BJ (cell line): ENCODE measurements around the gene RAI1. TPM values are rescaled to one million over a fixed set of nuclear protein-coding genes. Genes with fewer than 3 reads are reported as not detected.
A peak's percentile ranks its signal among the peaks of the same experiment; 100 is the strongest.

Source experiments
- CTCF ChIA-PET: fragments of 350-600 bp; formaldehyde crosslinking; extraction: SDS; loops from one replicate; lab custom pipeline; 2021; ENCODE audit warnings: antibody characterized with exemption, inconsistent platforms; lab: Yijun Ruan, JAX
- POLR2A ChIA-PET: fragments of 300-600 bp; sonication (Branson Sonifier 250); formaldehyde crosslinking; extraction: SDS; loops from one replicate; lab custom pipeline; 2021; ENCODE audit warnings: antibody characterized with exemption; lab: Charles Lee
- DNase-seq: peaks from one replicate; pipeline ENCODE4 v3.0.0-alpha.2; 2011; ENCODE audit warnings: low read depth
- H3K27me3 ChIP-seq: 2 replicates; pipeline ENCODE4 v1.6.0; 2011; ENCODE audit warnings: low read length; ENCODE audit not compliant: control insufficient read depth, insufficient read depth
- H3K36me3 ChIP-seq: 2 replicates; pipeline ENCODE4 v1.5.1; 2011; ENCODE audit warnings: low read length; ENCODE audit not compliant: control insufficient read depth, insufficient read depth
- H3K4me3 ChIP-seq: 2 replicates; pipeline ENCODE4 v1.5.1; 2011; ENCODE audit warnings: low read depth, mild to moderate bottlenecking, control low read depth, low read length
- polyA plus RNA-seq: library from polyadenylated mRNA; depleted of rRNA; stranded (reverse); fragments of >200 nt; gene quantifications from 2 replicates; pipeline ENCODE4 v1.2.3, GENCODE V29; 2011
- TF ChIP-seq, protein P1 (sequence below): IDR thresholded peaks from 2 replicates; pipeline ENCODE4 v1.5.1; 2011; ENCODE audit warnings: low read depth, mild to moderate bottlenecking, control low read depth, inconsistent platforms, low read length, moderate library complexity; ENCODE audit not compliant: insufficient read depth

The RAI1 gene
- polyA plus RNA-seq, 1 experiment = 2.4 TPM

DNA sequence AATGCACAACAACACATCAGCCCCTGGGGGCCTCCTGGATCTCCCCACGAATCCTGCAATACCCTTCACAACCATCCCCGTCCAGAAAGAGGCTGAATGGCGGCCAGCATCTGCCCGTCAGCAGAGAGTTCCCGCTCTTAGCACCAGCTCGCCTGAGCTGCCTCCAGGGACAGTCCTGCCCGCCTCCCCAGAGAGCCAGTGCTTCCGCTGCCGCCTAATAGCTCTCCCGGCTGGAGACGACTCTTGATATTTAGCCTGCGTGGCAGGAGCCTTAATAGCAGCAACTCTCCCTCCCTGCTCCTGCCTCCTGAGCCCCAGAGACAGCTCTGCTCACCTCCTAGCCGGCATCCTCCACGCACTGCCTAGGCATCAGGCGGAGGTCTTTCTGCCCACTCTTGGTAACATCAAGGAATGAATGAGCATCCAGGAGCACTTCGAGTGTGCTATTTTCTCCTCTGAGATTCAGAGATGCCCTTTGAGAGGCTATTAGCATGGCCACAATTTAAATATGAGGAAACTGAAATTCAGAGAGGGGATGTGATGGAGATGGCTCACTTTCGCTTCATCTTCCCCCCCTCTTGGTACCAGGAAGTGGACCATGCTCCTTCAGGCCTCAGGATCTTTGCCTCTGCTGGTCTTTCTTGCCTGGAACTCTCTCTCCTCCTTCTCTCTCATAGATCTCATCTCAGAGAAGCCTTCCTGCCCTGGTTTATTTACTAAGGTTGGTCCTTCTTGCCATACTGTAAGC is 67.9 kb downstream of the RAI1 start:
- ChIA-PET CTCF (interaction anchor here (0.7 to 1.3 kb wide), 4 partner anchors 10 to 69 kb away, joined by 3 to 5 read pairs (median 3); no protein-coding TSS in a partner anchor), POLR2A (no interaction called here)
- Histone ChIP-seq H3K4me3 (no peak overlapping the region), H3K36me3 (peaks cover 1% of the 10 kb centered on the region), H3K27me3 (no peaks in the 10 kb centered on the region)
- DNase-seq = no peak
- TF ChIP-seq, protein P1, sequence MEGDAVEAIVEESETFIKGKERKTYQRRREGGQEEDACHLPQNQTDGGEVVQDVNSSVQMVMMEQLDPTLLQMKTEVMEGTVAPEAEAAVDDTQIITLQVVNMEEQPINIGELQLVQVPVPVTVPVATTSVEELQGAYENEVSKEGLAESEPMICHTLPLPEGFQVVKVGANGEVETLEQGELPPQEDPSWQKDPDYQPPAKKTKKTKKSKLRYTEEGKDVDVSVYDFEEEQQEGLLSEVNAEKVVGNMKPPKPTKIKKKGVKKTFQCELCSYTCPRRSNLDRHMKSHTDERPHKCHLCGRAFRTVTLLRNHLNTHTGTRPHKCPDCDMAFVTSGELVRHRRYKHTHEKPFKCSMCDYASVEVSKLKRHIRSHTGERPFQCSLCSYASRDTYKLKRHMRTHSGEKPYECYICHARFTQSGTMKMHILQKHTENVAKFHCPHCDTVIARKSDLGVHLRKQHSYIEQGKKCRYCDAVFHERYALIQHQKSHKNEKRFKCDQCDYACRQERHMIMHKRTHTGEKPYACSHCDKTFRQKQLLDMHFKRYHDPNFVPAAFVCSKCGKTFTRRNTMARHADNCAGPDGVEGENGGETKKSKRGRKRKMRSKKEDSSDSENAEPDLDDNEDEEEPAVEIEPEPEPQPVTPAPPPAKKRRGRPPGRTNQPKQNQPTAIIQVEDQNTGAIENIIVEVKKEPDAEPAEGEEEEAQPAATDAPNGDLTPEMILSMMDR = no peak

GRCh38 chr17:17749921-17750320 is 68.7 kb downstream of the RAI1 start:
- no peaks in the 10 kb centered on the region for H3K27me3 ChIP-seq
- no peak overlapping the region for H3K4me3 ChIP-seq
- no peak for DNase-seq
- ChIA-PET CTCF (interaction anchor here (0.7 to 1.3 kb wide), 3 partner anchors 9 to 69 kb away, joined by 3 to 5 read pairs (median 3); no protein-coding TSS in a partner anchor), POLR2A (no interaction called here)
- peaks cover 1% of the 10 kb centered on the region for H3K36me3 ChIP-seq
- TF ChIP-seq, protein P1 = no peak

GRCh38 chr17:17750881-17751280 is 69.6 kb downstream of the RAI1 start:
- ChIA-PET POLR2A (no interaction called here), CTCF (interaction anchor here (0.7 to 1.3 kb wide), 3 partner anchors 11 to 166 kb away, joined by 3 read pairs; no protein-coding TSS in a partner anchor)
- TF ChIP-seq, protein P1 = no peak
- no peak for DNase-seq
- Histone ChIP-seq H3K36me3 (peaks cover 1% of the 10 kb centered on the region), H3K27me3 (no peaks in the 10 kb centered on the region), H3K4me3 (no peak overlapping the region)

GRCh38 chr17:17751489-17752088 is 70.3 kb downstream of the RAI1 start:
- TF ChIP-seq, protein P1 = no peak
- Histone ChIP-seq H3K4me3 (peak overlapping the region; percentile 35), H3K27me3 (no peaks in the 10 kb centered on the region), H3K36me3 (peaks cover 1% of the 10 kb centered on the region)
- POLR2A ChIA-PET = no interaction called here
- CTCF ChIA-PET = interaction anchor here (0.7 to 0.9 kb wide), 2 partner anchors 12 to 166 kb away, joined by 3 read pairs; no protein-coding TSS in a partner anchor
- DNase-seq = no peak

DNA sequence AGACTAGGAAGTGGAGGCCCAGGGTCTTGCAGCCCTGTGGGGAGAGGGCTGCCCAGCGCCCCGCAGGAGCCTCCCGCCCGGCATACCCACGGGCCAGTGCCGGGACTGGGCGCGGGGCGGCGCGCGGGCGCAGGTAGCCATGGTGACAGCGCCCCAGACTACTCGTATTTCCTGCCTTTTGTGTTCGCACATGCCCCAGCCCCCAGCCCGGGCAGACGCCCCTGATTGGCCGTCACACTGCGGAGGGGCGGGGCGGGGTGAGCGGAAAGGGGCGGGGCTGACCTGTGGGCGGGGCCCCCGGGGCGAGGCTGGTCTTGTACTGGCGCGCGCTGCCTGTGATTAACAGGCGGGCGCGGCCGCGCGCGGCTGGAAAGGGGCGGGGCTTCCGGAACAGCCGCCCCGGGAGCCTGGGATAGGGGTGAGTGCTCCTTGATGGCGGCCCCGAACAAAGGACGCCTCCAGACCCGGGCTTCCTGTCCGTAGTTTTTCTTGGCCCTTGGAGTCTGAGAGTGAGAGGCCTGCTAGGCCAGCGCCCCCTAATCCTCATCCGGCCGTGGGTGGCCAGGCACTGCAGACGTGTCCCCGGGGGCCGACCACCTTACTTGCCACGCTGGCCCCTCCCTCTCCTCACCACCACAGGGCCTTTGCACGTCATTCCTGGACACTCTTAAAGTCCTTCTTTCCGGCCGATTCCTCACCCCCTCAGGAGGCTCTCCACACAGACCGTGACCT is 71.0 kb downstream of the RAI1 start:
- CTCF ChIA-PET = no interaction called here
- DNase-seq = peak; percentile 55
- H3K27me3 ChIP-seq = no peaks in the 10 kb centered on the region
- peaks cover 1% of the 10 kb centered on the region for H3K36me3 ChIP-seq
- TF ChIP-seq, protein P1 = peak; percentile 16; the same call in 1 of the 2 replicates
- POLR2A ChIA-PET = no interaction called here
- peak overlapping the region; percentile 35 for H3K4me3 ChIP-seq
